ENCODE results near the gene DGKQ. TPM values are rescaled to one million over a fixed set of nuclear protein-coding genes. Genes with fewer than 3 reads are reported as not detected.
A peak's percentile ranks its signal among the peaks of the same experiment; 100 is the strongest.
"Not testable (repeated sequence)": the region's sequence is repeated elsewhere in the genome, so short reads cannot be mapped to it uniquely, and the experiment has no call there.

DGKQ gene
- total RNA-seq, 2 donors from 2014 or later: 18.6 to 24.0 TPM

DNA sequence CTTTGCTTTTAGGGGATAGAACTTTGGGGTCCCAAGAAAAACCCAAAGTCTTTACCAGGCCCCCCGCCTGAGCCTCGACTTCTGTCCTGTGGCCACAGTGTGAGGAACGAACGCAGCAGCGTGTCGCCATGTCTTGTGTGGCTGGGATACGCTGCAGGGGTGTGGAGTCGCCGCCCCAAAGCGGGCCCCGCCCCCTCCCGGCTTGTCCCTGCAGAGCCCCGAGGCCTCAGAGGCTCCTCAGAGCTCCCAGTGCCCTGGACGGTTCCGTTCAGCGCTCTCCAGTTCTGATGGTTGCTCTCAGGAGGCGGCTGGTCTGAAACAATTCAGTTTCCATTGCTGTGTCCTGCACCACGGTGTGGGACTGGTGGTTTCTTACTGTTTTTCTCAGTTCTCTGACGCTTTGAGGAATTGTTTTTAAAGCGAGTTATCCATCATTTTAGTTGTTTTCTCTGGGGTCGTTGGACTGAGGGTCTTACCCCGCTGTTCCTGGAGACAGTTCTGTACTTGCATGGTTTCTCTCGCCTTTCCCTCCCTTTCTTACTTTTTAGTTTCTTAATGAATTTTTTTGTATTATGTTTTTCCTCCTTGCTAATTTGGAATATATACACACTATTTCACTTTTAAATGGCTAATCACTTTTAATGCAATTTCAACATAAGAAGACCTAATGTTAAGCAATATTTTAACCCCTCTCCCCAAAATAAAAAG is 11.9 kb upstream of the DGKQ start:
- DNase-seq (ENCODE audit: low spot score) (no peak), ATAC-seq (ENCODE audit: insufficient number of reproducible peaks, low FRiP score, low read depth) (no peak)
- Histone ChIP-seq H3K27ac (no peak overlapping the region), H3K27me3 (replicated peaks; ENCODE audit: insufficient read depth) (no peaks in the 10 kb centered on the region), H3K36me3 (no peaks in the 10 kb centered on the region), H3K4me1 (ENCODE audit: control insufficient read depth in 1 of 2, low read depth in 2 of 2) (peaks cover 14 to 24% of the 10 kb centered on the region in 2 donors), H3K9me3 (no peaks in the 10 kb centered on the region), H3K4me3 (peak overlapping the region; percentile 45)
- TF ChIP-seq, protein P1, sequence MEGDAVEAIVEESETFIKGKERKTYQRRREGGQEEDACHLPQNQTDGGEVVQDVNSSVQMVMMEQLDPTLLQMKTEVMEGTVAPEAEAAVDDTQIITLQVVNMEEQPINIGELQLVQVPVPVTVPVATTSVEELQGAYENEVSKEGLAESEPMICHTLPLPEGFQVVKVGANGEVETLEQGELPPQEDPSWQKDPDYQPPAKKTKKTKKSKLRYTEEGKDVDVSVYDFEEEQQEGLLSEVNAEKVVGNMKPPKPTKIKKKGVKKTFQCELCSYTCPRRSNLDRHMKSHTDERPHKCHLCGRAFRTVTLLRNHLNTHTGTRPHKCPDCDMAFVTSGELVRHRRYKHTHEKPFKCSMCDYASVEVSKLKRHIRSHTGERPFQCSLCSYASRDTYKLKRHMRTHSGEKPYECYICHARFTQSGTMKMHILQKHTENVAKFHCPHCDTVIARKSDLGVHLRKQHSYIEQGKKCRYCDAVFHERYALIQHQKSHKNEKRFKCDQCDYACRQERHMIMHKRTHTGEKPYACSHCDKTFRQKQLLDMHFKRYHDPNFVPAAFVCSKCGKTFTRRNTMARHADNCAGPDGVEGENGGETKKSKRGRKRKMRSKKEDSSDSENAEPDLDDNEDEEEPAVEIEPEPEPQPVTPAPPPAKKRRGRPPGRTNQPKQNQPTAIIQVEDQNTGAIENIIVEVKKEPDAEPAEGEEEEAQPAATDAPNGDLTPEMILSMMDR (IDR thresholded peaks at IDR 0.05): no peak

DNA sequence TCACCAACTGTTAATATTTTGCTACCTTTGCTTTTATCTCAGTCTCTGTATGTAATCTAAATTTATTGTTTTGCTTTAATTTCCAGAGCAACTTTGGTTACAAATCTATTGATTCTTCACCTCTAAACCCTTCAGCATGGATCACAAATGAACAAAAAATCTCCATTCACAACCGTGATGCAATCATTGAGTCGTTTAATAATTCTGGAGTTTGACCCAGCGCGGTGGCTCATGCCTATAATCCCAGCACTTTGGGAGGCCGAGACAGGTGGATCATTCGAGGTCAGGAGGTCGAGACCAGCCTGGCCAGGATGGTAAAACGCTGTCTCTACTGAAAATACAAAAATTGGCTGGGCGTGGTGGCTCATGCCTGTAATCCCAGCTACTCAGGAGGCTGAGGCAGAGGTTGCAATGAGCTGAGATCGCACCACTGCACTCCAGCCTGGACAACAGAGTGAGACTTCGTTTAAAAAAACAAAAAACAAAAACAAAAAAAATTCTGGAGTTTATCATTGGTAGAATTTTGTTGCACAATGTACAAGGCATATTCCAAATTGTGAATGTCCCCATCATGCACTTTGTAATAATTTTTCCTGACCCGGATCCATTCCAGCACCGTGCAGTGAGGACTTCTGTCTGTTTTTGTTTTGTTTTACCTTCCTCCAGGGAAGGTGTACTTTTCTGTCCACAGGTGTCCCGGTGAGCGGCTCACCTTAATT is 11.1 kb upstream of the DGKQ start:
- DNase-seq (ENCODE audit: low spot score): no peak
- Histone ChIP-seq H3K4me3 (peak overlapping the region; percentile 45), H3K9me3 (no peaks in the 10 kb centered on the region), H3K27me3 (replicated peaks; ENCODE audit: insufficient read depth) (no peaks in the 10 kb centered on the region), H3K27ac (no peak overlapping the region), H3K36me3 (no peaks in the 10 kb centered on the region), H3K4me1 (ENCODE audit: control insufficient read depth in 1 of 2, low read depth in 2 of 2) (peaks cover 14 to 24% of the 10 kb centered on the region in 2 donors)
- ATAC-seq (ENCODE audit: insufficient number of reproducible peaks, low FRiP score, low read depth): no peak
- TF ChIP-seq, protein P1 (IDR thresholded peaks at IDR 0.05): no peak

DNA sequence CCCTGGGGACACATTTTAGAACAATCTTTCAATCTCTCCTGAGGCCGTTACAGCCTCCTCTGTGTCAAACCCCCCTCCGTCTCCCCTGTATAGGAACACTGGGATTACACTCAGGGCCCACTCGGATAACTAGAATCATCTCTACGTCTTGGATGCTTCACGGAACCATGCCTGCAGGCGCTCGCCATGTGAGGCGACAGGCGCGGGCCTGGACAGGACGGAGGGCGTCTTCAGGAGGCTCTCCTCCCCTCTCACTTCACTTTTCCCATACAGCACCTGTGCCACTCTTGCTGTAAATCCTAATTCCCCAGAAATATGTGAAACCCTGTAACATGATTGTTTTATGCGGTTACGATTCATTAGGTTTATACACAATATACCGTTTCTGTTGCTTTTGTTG is 9.4 kb upstream of the DGKQ start:
- Histone ChIP-seq H3K27ac (no peak overlapping the region), H3K9me3 (no peaks in the 10 kb centered on the region), H3K4me1 (ENCODE audit: control insufficient read depth in 1 of 2, low read depth in 2 of 2) (peaks cover 13 to 19% of the 10 kb centered on the region in 2 donors), H3K36me3 (no peaks in the 10 kb centered on the region), H3K27me3 (replicated peaks; ENCODE audit: insufficient read depth) (no peaks in the 10 kb centered on the region), H3K4me3 (no peak overlapping the region)
- DNase-seq (ENCODE audit: low spot score) (no peak), ATAC-seq (ENCODE audit: insufficient number of reproducible peaks, low FRiP score, low read depth) (no peak)
- TF ChIP-seq, protein P1 (IDR thresholded peaks at IDR 0.05): no peak

DNA sequence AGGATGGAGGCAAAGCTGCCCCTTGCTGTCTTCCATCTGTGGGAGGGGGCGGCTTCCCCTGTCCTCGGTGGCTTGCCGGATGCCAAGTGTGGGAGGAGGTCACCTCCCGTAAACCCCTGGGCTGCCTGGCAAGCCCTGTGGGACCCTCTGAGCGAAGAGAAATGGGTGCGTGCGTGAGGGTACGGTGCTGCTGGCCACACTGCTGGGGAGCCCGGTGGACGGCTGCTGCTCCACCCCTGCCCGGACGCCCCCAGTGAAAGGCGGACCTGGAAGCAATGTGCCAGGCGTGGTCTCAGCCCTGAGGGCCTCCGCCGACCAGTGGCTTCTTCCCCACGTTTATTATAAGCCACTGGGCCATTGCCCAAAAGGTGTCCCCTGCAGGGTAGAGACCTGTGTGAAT is 8.9 kb upstream of the DGKQ start:
- DNase-seq (ENCODE audit: low spot score) (no peak), ATAC-seq (ENCODE audit: insufficient number of reproducible peaks, low FRiP score, low read depth) (no peak)
- no peak overlapping the region for H3K4me3 ChIP-seq
- no peaks in the 10 kb centered on the region for H3K36me3 ChIP-seq
- TF ChIP-seq, protein P1 (IDR thresholded peaks at IDR 0.05): no peak
- H3K27ac ChIP-seq: no peak overlapping the region
- no peaks in the 10 kb centered on the region for H3K27me3 ChIP-seq (replicated peaks; ENCODE audit: insufficient read depth)
- no peaks in the 10 kb centered on the region for H3K9me3 ChIP-seq
- H3K4me1 ChIP-seq (ENCODE audit: control insufficient read depth in 1 of 2, low read depth in 2 of 2): peaks cover 7 to 13% of the 10 kb centered on the region in 2 donors

DNA sequence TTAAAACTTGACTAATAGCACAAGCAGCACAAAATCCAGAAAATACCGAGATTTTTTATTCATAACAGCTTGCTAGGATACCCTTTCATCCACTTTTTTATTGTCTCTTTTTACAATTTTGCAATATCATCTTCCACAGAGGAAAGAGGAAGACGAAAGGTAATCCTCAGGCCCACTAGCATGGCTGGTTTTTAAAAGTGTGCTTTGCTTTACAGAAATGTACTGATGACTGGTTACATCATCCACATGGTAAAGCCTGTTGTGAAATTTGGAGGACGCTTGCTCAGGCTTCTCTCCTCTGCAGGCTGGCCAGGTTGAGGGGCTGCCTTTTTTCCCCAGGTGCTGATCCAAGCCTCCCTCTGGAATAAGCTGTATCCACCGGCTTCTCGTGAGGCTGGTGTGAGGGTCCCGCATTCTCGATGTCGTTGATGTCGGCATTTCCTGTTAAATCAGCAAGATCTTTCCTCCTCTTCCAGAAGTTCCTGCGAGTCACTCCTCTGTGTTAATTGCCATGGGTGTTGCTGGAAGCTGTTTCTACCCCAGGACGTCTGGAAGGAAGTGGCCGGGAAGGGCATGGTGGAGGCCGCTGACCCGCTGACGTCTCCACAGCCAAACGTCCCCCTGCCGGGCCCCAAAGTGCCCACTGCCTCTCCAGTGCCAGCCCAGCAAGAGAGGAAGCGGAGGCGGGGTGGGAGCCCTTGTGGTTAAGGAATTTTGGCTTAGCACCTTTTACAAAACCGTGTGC is 5.8 kb upstream of the DGKQ start:
- Histone ChIP-seq H3K36me3 (no peaks in the 10 kb centered on the region), H3K4me1 (ENCODE audit: control insufficient read depth in 1 of 2, low read depth in 2 of 2) (no peaks in the 10 kb centered on the region), H3K27ac (no peak overlapping the region), H3K4me3 (no peak overlapping the region), H3K9me3 (no peaks in the 10 kb centered on the region), H3K27me3 (replicated peaks; ENCODE audit: insufficient read depth) (no peaks in the 10 kb centered on the region)
- no peak for ATAC-seq (ENCODE audit: insufficient number of reproducible peaks, low FRiP score, low read depth)
- TF ChIP-seq, protein P1 (IDR thresholded peaks at IDR 0.05): no peak
- DNase-seq (ENCODE audit: low spot score): no peak

DNA sequence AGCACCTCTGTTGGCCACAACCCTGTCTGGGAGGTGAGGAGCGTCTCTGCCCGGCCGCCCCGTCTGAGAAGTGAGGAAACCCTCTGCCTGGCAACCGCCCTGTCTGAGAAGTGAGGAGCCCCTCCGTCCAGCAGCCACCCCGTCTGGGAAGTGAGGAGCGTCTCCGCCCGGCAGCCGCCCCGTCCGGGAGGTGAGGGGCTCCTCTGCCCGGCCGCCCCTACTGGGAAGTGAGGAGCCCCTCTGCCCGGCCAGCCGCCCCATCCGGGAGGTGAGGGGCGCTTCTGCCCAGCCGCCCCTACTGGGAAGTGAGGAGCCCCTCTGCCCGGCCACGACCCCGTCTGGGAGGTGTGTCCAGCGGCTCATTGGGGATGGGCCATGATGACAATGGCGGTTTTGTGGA is 2.6 kb upstream of the DGKQ start:
- H3K27ac ChIP-seq; ATAC-seq (ENCODE audit: insufficient number of reproducible peaks, low FRiP score, low read depth); H3K9me3 ChIP-seq; H3K4me3 ChIP-seq; H3K36me3 ChIP-seq; H3K27me3 ChIP-seq (replicated peaks; ENCODE audit: insufficient read depth); DNase-seq (ENCODE audit: low spot score): not testable (repeated sequence)
- H3K4me1 ChIP-seq (ENCODE audit: control insufficient read depth in 1 of 2, low read depth in 2 of 2): peaks cover 10 to 19% of the 10 kb centered on the region in 2 donors
